Cardiac fibroblast (primary cell): ENCODE measurements around the gene NIPAL3.

Experiments
- DNase-seq, 2 donors: peaks; one replicate each; pipeline versions ENCODE4 v3.0.0 to v3.0.0-alpha.2; 2010; ENCODE audit warnings: low read depth in 2 of 2
- H3K4me3 ChIP-seq, 2 donors: replicated peaks in 1 of 2; 1 replicate in 1 of 2; 2 replicates in 1 of 2; pipeline ENCODE4 v1.5.1; 2011; ENCODE audit warnings: low read depth in 2 of 2, low read length in 2 of 2, mild to moderate bottlenecking in 2 of 2, moderate library complexity in 1 of 2
- TF ChIP-seq, protein P1 (sequence below): IDR thresholded peaks from one replicate; pipeline ENCODE4 v1.5.1; 2011; ENCODE audit warnings: low read depth, mild to moderate bottlenecking, low read length, inconsistent platforms

The NIPAL3 gene

DNA sequence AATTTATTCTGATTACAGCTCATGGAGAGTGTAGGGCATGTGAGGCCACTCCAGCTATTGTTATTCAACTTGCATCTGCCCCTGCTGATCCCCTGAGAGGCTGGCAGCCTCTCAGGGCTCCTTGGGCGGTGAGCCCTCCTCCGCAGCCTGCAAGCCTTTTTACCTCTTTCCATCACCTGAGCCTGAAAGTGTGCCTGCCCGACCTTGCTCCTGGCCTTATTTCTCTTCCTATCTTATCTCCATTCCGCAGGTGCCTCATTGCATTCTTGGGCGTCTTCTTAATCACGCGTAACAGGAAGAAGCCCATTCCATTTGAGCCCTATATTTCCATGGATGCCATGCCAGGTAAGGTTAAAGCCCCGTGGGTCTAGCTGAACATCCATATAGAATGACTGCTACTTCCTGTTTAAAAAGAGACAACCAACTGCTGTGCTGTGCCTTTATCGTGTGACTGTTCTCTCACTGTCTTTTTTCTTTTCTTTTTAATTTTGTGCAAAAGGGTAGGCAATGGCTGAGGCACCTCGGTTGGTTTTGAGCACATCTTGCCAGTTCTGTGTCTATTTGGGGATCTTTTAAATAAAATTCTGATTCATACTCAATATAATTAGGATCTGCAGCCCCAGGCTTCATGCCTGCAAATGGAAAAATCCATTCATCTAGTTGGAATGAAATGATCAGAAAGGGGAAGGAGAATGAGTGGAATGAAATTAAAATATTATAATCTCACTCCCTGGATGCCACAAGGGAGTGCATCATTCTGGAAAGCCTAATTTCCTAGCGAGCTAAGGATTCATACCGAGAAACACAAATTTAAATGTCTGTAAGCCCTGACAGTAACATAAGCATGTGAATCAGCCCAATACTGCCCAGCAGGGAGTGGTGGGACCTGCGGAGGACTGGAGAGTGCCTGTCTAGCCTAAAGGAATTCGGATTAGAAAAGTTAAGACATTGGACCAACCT is 48.5 kb downstream of the NIPAL3 start:
- DNase-seq, result no peak
- H3K4me3 ChIP-seq, result no peak overlapping the region
- TF ChIP-seq, protein P1, sequence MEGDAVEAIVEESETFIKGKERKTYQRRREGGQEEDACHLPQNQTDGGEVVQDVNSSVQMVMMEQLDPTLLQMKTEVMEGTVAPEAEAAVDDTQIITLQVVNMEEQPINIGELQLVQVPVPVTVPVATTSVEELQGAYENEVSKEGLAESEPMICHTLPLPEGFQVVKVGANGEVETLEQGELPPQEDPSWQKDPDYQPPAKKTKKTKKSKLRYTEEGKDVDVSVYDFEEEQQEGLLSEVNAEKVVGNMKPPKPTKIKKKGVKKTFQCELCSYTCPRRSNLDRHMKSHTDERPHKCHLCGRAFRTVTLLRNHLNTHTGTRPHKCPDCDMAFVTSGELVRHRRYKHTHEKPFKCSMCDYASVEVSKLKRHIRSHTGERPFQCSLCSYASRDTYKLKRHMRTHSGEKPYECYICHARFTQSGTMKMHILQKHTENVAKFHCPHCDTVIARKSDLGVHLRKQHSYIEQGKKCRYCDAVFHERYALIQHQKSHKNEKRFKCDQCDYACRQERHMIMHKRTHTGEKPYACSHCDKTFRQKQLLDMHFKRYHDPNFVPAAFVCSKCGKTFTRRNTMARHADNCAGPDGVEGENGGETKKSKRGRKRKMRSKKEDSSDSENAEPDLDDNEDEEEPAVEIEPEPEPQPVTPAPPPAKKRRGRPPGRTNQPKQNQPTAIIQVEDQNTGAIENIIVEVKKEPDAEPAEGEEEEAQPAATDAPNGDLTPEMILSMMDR, result no peak

DNA sequence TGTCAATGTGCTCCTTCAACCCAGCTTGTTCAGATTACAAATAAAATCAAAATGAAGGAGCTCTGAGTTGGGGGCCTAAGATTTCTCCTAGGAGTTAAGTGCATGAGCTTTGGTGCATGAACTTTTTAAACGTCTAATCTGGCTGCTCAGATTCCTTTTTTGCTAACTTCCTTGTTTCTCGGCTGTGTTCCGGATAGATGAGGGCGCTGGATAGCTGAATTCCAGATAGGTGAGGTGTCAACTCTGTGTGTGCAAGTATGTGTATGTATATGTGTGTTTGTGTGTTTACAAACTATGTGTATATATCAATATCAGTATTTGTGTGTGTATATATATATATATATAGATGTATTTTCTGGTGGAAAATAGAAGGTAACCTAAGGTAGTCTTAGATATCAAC is 49.5 kb downstream of the NIPAL3 start:
- no peak overlapping the region for H3K4me3 ChIP-seq
- TF ChIP-seq, protein P1, result no peak
- DNase-seq, result no peak

DNA sequence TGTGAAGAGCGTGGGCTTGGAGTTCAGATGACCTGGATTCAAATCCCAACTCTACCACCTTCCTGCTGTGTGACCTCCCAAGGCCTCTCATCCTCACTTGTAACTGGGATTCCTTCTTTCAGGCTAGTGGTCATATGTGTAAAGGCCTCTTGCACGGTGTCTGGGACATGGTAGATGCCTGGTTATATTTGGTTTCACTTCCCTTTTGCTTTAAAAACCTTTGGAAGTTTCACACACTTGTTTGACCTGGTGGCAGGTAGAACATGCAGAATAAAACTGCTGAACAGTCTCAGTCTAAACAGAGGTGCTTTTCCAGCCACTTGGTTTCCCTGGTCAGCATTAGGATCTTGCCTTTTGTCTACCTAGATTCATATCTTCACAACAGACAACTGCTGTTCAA is 50.0 kb downstream of the NIPAL3 start:
- H3K4me3 ChIP-seq, result no peak overlapping the region
- DNase-seq, result no peak
- TF ChIP-seq, protein P1, result no peak

DNA sequence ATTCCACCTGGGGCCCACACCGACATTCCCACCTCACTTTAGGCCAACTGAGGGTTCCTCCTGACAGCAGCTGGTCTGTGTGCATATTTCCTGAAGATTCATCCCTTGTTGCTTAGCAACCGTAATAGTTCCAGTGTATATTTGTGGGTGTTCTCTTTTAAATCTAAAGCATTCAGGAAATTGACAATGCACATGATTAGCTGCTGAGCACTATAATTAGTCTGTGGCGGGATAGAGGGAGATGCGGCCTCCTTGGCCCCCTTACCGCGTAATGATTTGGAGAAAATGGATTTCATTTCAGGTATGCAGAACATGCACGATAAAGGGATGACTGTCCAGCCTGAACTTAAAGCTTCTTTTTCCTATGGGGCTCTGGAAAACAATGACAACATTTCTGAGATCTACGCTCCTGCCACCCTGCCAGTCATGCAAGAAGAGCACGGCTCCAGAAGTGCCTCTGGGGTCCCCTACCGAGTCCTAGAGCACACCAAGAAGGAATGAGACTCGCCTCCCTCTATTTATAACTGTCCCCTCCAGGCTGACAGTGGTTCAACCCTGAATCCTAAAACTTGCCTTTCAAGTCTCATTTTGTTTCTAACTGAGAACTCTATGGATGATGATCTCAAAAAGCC is 53.2 kb downstream of the NIPAL3 start:
- TF ChIP-seq, protein P1, result no peak
- DNase-seq, result no peak
- no peak overlapping the region for H3K4me3 ChIP-seq

DNA sequence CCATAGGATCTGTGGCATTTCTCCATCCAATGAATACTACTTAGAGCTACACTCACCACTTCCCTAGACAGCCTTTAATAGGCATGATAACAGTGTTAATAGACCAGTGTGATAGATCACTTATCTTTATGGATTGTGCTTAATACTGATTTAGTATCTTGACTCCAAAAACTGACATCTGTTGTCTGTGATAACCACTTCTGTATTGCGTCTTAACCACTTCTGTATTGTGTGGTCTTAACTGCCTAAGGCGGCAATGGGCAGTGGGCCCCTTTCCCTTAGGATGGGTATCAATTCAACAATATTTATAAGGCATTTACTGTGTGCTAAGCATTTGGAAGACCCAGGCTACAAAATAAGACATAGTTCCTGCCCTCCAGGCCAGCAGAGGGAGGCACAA is 55.0 kb downstream of the NIPAL3 start:
- H3K4me3 ChIP-seq, result no peak overlapping the region
- no peak for DNase-seq
- TF ChIP-seq, protein P1, result no peak

DNA sequence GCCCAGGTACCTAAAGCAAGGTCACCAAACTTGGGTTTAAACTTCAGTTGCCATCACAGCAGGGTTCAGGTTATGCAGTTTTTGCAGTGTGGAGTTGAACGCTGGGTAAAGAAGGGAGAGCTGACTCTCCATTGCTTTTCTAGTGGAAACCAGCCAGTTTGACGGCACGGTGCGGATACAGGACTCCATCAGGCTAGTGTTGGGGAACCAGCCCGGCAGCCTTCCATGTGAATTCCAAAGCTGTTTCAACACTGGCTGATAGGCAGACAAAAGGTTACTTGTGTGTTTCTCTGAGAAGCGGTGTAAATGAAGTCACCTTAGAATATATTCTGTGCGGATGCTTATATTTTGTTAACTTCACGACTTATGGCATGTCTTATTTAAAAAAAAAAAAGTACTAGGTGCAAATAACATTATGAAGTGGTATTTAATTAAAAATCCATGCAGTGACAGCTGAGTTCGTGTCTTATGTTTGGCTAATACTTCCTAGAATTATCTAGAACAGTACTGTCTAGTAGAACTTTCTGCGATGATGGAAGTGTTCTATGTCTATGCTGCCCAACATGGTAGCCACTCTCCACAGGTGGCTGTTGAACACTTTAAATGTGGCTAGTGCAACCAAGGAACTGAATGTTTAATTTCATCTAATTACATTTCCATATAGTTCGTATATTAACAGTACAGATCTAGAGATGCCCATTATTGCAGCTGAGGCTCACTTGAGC is 57.1 kb downstream of the NIPAL3 start:
- H3K4me3 ChIP-seq, result no peak overlapping the region
- TF ChIP-seq, protein P1, result no peak
- peak in 1 of 2 donors; percentile 15 for DNase-seq
